ENCODE data around the gene VASH2. TPM values are rescaled to one million over a fixed set of nuclear protein-coding genes. Genes with fewer than 3 reads are reported as not detected.

VASH2 gene
- total RNA-seq, 4 donors from 2014 or later = 0.85 to 1.7 (median 1.1) TPM; not detected in 1

GRCh38 chr1:212955098-212955497, 4.8 kb downstream of the VASH2 start:
- no peak overlapping the region for H3K4me3 ChIP-seq
- H3K9me3 ChIP-seq = no peaks in the 10 kb centered on the region
- peaks cover 0 to 11% (median 1%) of the 10 kb centered on the region in 4 donors for H3K4me1 ChIP-seq
- peaks cover 0 to 6% of the 10 kb centered on the region in 2 donors for H3K27me3 ChIP-seq
- H3K27ac ChIP-seq = no peak overlapping the region
- no peak for DNase-seq
- TF ChIP-seq POLR2A (IDR thresholded peaks at IDR 0.05) = no peak
- no peak for TF ChIP-seq CTCF (IDR thresholded peaks at IDR 0.05)
- H3K36me3 ChIP-seq = no peaks in the 10 kb centered on the region

- H3K4me1 ChIP-seq = peaks cover 0 to 4% (median under 1%) of the 10 kb centered on the region in 4 donors
- H3K27ac ChIP-seq = no peak overlapping the region
- no peaks in the 10 kb centered on the region for H3K36me3 ChIP-seq
- H3K27me3 ChIP-seq = peaks cover 0 to 1% of the 10 kb centered on the region in 2 donors
- H3K4me3 ChIP-seq = no peak overlapping the region
- no peak for DNase-seq
- H3K9me3 ChIP-seq = no peaks in the 10 kb centered on the region
- TF ChIP-seq POLR2A (IDR thresholded peaks at IDR 0.05) = no peak
- TF ChIP-seq CTCF (IDR thresholded peaks at IDR 0.05) = no peak
Observed at GRCh38 chr1:212955961-212956620, 5.8 kb downstream of the VASH2 start.

GRCh38 chr1:212957546-212957945, 7.2 kb downstream of the VASH2 start:
- no peak overlapping the region for H3K4me3 ChIP-seq
- no peaks in the 10 kb centered on the region for H3K4me1 ChIP-seq
- no peak overlapping the region for H3K27ac ChIP-seq
- no peak for TF ChIP-seq POLR2A (IDR thresholded peaks at IDR 0.05)
- no peak for TF ChIP-seq CTCF (IDR thresholded peaks at IDR 0.05)
- no peak for DNase-seq
- H3K27me3 ChIP-seq = no peaks in the 10 kb centered on the region
- no peaks in the 10 kb centered on the region for H3K9me3 ChIP-seq
- no peaks in the 10 kb centered on the region for H3K36me3 ChIP-seq

GRCh38 chr1:212958175-212958574, 7.8 kb downstream of the VASH2 start:
- Histone ChIP-seq H3K27ac (no peak overlapping the region), H3K4me1 (no peaks in the 10 kb centered on the region), H3K36me3 (no peaks in the 10 kb centered on the region), H3K9me3 (no peaks in the 10 kb centered on the region), H3K4me3 (no peak overlapping the region), H3K27me3 (no peaks in the 10 kb centered on the region)
- no peak for DNase-seq
- TF ChIP-seq CTCF (IDR thresholded peaks at IDR 0.05) = no peak
- TF ChIP-seq POLR2A (IDR thresholded peaks at IDR 0.05) = no peak

GRCh38 chr1:212959266-212960220, 9.2 kb downstream of the VASH2 start:
- Histone ChIP-seq H3K9me3 (no peaks in the 10 kb centered on the region), H3K4me1 (no peaks in the 10 kb centered on the region), H3K36me3 (no peaks in the 10 kb centered on the region), H3K27me3 (no peaks in the 10 kb centered on the region), H3K4me3 (no peak overlapping the region), H3K27ac (no peak overlapping the region)
- DNase-seq = no peak
- TF ChIP-seq POLR2A (IDR thresholded peaks at IDR 0.05) (no peak), CTCF (IDR thresholded peaks at IDR 0.05) (no peak)

Measured in Peyer's patch (tissue), 4 donors.